Osteoblast (primary cell): ENCODE data around the gene WIPF3. TPM values are rescaled to one million over a fixed set of nuclear protein-coding genes. Genes with fewer than 3 reads are reported as not detected.

ENCODE experiments used
- DNase-seq: peaks from one replicate; pipeline ENCODE4 v3.0.0; 2011; ENCODE audit warnings: low spot score, mixed read lengths; ENCODE audit not compliant: insufficient read length; ENCODE audit errors: missing footprints
- H2AFZ ChIP-seq: 2 replicates; pipeline ENCODE4 v1.6.0; 2011; ENCODE audit warnings: mild to moderate bottlenecking, low read length
- H3K27ac ChIP-seq: 2 replicates; pipeline ENCODE4 v1.5.1; 2011; ENCODE audit warnings: mild to moderate bottlenecking, low read depth, low read length, moderate library complexity
- H3K27me3 ChIP-seq: 2 replicates; pipeline ENCODE4 v1.6.0; 2012; ENCODE audit warnings: mild to moderate bottlenecking, control low read depth, inconsistent platforms, low read length, moderate library complexity; ENCODE audit not compliant: insufficient read depth
- H3K36me3 ChIP-seq: 2 replicates; pipeline ENCODE4 v1.5.1; 2011; ENCODE audit warnings: mild to moderate bottlenecking, low read length, control low read depth, moderate library complexity; ENCODE audit not compliant: insufficient read depth
- H3K4me1 ChIP-seq: 2 replicates; pipeline ENCODE4 v1.5.1; 2011; ENCODE audit warnings: mild to moderate bottlenecking, low read length, control low read depth, moderate library complexity; ENCODE audit not compliant: insufficient read depth
- H3K4me2 ChIP-seq: 2 replicates; pipeline ENCODE4 v1.6.0; 2011; ENCODE audit warnings: mild to moderate bottlenecking, low read length; ENCODE audit not compliant: insufficient read depth
- H3K4me3 ChIP-seq: fragments of 200-600 bp; sonication (generic); 3 replicates; pipeline ENCODE4 v1.5.1; 2012; ENCODE audit warnings: mild to moderate bottlenecking, low read length, inconsistent platforms; ENCODE audit not compliant: insufficient read depth
- H3K79me2 ChIP-seq: 2 replicates; pipeline ENCODE4 v1.6.0; 2012; ENCODE audit warnings: mild to moderate bottlenecking, low read length, control low read depth, inconsistent platforms; ENCODE audit not compliant: insufficient read depth
- H3K9me3 ChIP-seq: 2 replicates; pipeline ENCODE4 v1.5.1; 2011; ENCODE audit warnings: low read depth, low read length, control low read depth
- H4K20me1 ChIP-seq: 2 replicates; pipeline ENCODE4 v1.6.0; 2012; ENCODE audit warnings: mild to moderate bottlenecking, low read length, control low read depth; ENCODE audit not compliant: insufficient read depth
- total RNA-seq: library from RNA; depleted of rRNA; stranded (reverse); fragments of >200 nt; gene quantifications from 2 replicates; pipeline ENCODE4 v1.2.3, GENCODE V29; 2012
- TF ChIP-seq, protein P1 (sequence below): IDR thresholded peaks from 2 replicates; pipeline ENCODE4 v1.5.1; 2011; ENCODE audit warnings: mild to moderate bottlenecking, low read depth, low read length, moderate library complexity; ENCODE audit errors: extremely low read depth

The WIPF3 gene
- total RNA-seq, 1 donor: not detected

DNA sequence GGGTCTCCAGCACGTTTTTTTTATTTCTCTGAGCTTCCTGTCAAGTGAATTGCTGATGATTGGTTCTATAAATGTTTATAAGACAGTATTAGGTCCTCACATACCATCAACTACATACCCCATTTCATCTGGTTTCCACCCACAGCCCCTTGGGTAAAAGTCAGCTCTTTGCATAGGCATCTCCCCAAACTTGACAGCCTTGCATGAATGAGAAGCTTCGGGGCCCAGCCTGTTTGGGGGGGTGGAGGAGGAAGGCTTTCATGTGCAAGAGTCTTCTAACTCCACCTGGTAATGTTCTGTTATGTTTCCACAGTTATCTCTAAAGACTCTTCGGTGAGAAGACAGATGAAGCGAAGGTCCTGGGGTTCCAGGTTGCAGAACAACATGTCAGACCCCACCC is 107.9 kb downstream of the WIPF3 start:
- H3K27me3 ChIP-seq: no peaks in the 10 kb centered on the region
- no peaks in the 10 kb centered on the region for H3K79me2 ChIP-seq
- TF ChIP-seq, protein P1, sequence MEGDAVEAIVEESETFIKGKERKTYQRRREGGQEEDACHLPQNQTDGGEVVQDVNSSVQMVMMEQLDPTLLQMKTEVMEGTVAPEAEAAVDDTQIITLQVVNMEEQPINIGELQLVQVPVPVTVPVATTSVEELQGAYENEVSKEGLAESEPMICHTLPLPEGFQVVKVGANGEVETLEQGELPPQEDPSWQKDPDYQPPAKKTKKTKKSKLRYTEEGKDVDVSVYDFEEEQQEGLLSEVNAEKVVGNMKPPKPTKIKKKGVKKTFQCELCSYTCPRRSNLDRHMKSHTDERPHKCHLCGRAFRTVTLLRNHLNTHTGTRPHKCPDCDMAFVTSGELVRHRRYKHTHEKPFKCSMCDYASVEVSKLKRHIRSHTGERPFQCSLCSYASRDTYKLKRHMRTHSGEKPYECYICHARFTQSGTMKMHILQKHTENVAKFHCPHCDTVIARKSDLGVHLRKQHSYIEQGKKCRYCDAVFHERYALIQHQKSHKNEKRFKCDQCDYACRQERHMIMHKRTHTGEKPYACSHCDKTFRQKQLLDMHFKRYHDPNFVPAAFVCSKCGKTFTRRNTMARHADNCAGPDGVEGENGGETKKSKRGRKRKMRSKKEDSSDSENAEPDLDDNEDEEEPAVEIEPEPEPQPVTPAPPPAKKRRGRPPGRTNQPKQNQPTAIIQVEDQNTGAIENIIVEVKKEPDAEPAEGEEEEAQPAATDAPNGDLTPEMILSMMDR: no peak
- no peak overlapping the region for H3K4me2 ChIP-seq
- DNase-seq: no peak
- peaks cover 7% of the 10 kb centered on the region for H3K36me3 ChIP-seq
- H3K4me3 ChIP-seq: no peak overlapping the region
- no peaks in the 10 kb centered on the region for H4K20me1 ChIP-seq
- peaks cover 8% of the 10 kb centered on the region for H3K4me1 ChIP-seq
- H3K9me3 ChIP-seq: no peaks in the 10 kb centered on the region
- H3K27ac ChIP-seq: no peak overlapping the region
- H2AFZ ChIP-seq: no peak overlapping the region

- H3K4me2 ChIP-seq: peak overlapping the region; percentile 17
- H2AFZ ChIP-seq: no peak overlapping the region
- H3K4me3 ChIP-seq: no peak overlapping the region
- peaks cover 8% of the 10 kb centered on the region for H3K4me1 ChIP-seq
- TF ChIP-seq, protein P1: no peak
- H3K9me3 ChIP-seq: no peaks in the 10 kb centered on the region
- H3K36me3 ChIP-seq: peaks cover 14% of the 10 kb centered on the region
- H3K27me3 ChIP-seq: no peaks in the 10 kb centered on the region
- DNase-seq: no peak
- no peaks in the 10 kb centered on the region for H3K79me2 ChIP-seq
- no peak overlapping the region for H3K27ac ChIP-seq
- no peaks in the 10 kb centered on the region for H4K20me1 ChIP-seq
Measured at GRCh38 chr7:29915481-29916215, 109.3 kb downstream of the WIPF3 start.

GRCh38 chr7:29917641-29918040 is 111.3 kb downstream of the WIPF3 start:
- Histone ChIP-seq H3K9me3 (no peaks in the 10 kb centered on the region), H3K4me2 (no peak overlapping the region), H3K79me2 (no peaks in the 10 kb centered on the region), H3K4me1 (peaks cover 8% of the 10 kb centered on the region), H3K27ac (no peak overlapping the region), H3K4me3 (no peak overlapping the region), H4K20me1 (peaks cover 6% of the 10 kb centered on the region), H3K27me3 (no peaks in the 10 kb centered on the region), H3K36me3 (peaks cover 20% of the 10 kb centered on the region), H2AFZ (no peak overlapping the region)
- DNase-seq: no peak
- TF ChIP-seq, protein P1: no peak

GRCh38 chr7:29918850-29919249 is 112.5 kb downstream of the WIPF3 start:
- DNase-seq: no peak
- peaks cover 8% of the 10 kb centered on the region for H3K4me1 ChIP-seq
- peaks cover 32% of the 10 kb centered on the region for H3K36me3 ChIP-seq
- H3K4me2 ChIP-seq: no peak overlapping the region
- H3K9me3 ChIP-seq: no peaks in the 10 kb centered on the region
- no peak overlapping the region for H3K27ac ChIP-seq
- no peaks in the 10 kb centered on the region for H3K27me3 ChIP-seq
- H3K4me3 ChIP-seq: no peak overlapping the region
- no peaks in the 10 kb centered on the region for H3K79me2 ChIP-seq
- H4K20me1 ChIP-seq: peaks cover 6% of the 10 kb centered on the region
- H2AFZ ChIP-seq: no peak overlapping the region
- TF ChIP-seq, protein P1: no peak
